ENCODE data around the gene CCDC87.

- TF ChIP-seq, protein P1, sequence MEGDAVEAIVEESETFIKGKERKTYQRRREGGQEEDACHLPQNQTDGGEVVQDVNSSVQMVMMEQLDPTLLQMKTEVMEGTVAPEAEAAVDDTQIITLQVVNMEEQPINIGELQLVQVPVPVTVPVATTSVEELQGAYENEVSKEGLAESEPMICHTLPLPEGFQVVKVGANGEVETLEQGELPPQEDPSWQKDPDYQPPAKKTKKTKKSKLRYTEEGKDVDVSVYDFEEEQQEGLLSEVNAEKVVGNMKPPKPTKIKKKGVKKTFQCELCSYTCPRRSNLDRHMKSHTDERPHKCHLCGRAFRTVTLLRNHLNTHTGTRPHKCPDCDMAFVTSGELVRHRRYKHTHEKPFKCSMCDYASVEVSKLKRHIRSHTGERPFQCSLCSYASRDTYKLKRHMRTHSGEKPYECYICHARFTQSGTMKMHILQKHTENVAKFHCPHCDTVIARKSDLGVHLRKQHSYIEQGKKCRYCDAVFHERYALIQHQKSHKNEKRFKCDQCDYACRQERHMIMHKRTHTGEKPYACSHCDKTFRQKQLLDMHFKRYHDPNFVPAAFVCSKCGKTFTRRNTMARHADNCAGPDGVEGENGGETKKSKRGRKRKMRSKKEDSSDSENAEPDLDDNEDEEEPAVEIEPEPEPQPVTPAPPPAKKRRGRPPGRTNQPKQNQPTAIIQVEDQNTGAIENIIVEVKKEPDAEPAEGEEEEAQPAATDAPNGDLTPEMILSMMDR (IDR thresholded peaks at IDR 0.05), result no peak
- TF ChIP-seq SIN3A (IDR thresholded peaks at IDR 0.05; ENCODE audit: borderline replicate concordance, insufficient read depth, low read depth, low read length), result no peak
Measured at GRCh38 chr11:66624450-66624849, 31.6 kb upstream of the CCDC87 start.

Data from Panc1 (cell line).